HEK293 (cell line): Measurements from ENCODE around the gene TNFAIP1.
A peak's percentile ranks its signal among the peaks of the same experiment; 100 is the strongest.

Experiments used
- CTCF ChIA-PET: fragments of 350-600 bp; formaldehyde crosslinking; extraction: SDS; loops from one replicate; lab custom pipeline; 2021; ENCODE audit warnings: antibody characterized with exemption; lab: Yijun Ruan, JAX
- POLR2A ChIA-PET: fragments of 300-600 bp; formaldehyde crosslinking; extraction: SDS; loops from one replicate; lab custom pipeline; 2020; ENCODE audit warnings: antibody characterized with exemption, inconsistent platforms; lab: Yijun Ruan, JAX
- H3K27ac ChIP-seq: fragments of 200-500 bp; sonication (Bioruptor generic); 2 replicates; pipeline ENCODE4 v1.5.1; 2014; ENCODE audit warnings: low read depth, low read length, control low read depth, inconsistent platforms; ENCODE audit errors: extremely low read depth
- H3K36me3 ChIP-seq, 2 experiments: fragments of 200-500 bp in 1 of 2; sonication (Bioruptor generic) in 1 of 2; 1 replicate in 1 of 2; 2 replicates in 1 of 2; pipeline ENCODE4 v1.5.1; 2014 to 2017; ENCODE audit warnings: inconsistent platforms in 2 of 2, low read length in 2 of 2; ENCODE audit not compliant: control insufficient read depth in 2 of 2, insufficient read depth in 1 of 2
- H3K4me1 ChIP-seq: fragments of 200-500 bp; sonication (Bioruptor generic); 2 replicates; pipeline ENCODE4 v1.5.1; 2014; ENCODE audit warnings: mild to moderate bottlenecking, low read length, inconsistent platforms; ENCODE audit not compliant: control insufficient read depth, insufficient read depth
- H3K4me3 ChIP-seq: 2 replicates; pipeline ENCODE4 v1.5.1; 2011; ENCODE audit warnings: low read depth, mild to moderate bottlenecking, control low read depth, low read length, moderate library complexity
- H3K9me3 ChIP-seq: fragments of 200-500 bp; sonication (Bioruptor generic); 2 replicates; pipeline ENCODE4 v1.5.1; 2014; ENCODE audit warnings: low read depth, low read length, inconsistent platforms; ENCODE audit not compliant: control insufficient read depth, insufficient read depth
- ATF2 ChIP-seq: fragments of 450-650 bp; formaldehyde crosslinking; IDR thresholded peaks from 2 replicates; pipeline ENCODE4 v1.5.1; 2016; ENCODE audit warnings: missing biosample characterization, missing genetic modification characterization, low read depth
- FEZF1 ChIP-seq: fragments of 450-650 bp; formaldehyde crosslinking; IDR thresholded peaks from 2 replicates; pipeline ENCODE4 v1.5.1; 2016; ENCODE audit warnings: missing biosample characterization, missing genetic modification characterization
- GFI1B ChIP-seq: fragments of 450-650 bp; formaldehyde crosslinking; IDR thresholded peaks from 2 replicates; pipeline ENCODE4 v1.5.1; 2016; ENCODE audit warnings: missing biosample characterization, missing genetic modification characterization
- MYNN ChIP-seq: fragments of 450-650 bp; formaldehyde crosslinking; IDR thresholded peaks from 2 replicates; pipeline ENCODE4 v1.5.1; 2016; ENCODE audit warnings: missing biosample characterization, missing genetic modification characterization, borderline replicate concordance
- PRDM1 ChIP-seq: fragments of 450-650 bp; formaldehyde crosslinking; IDR thresholded peaks from 2 replicates; pipeline ENCODE4; 2016; ENCODE audit warnings: missing biosample characterization, missing genetic modification characterization
- SCRT1 ChIP-seq: fragments of 450-650 bp; formaldehyde crosslinking; IDR thresholded peaks from 2 replicates; pipeline ENCODE4 v1.5.1; 2016; ENCODE audit warnings: missing biosample characterization, missing genetic modification characterization, borderline replicate concordance
- TRIM28 ChIP-seq: IDR thresholded peaks from 2 replicates; pipeline ENCODE4 v1.6.1; 2011; ENCODE audit warnings: low read length, control low read depth, borderline replicate concordance
- ZBTB11 ChIP-seq: fragments of 450-650 bp; formaldehyde crosslinking; conservative IDR thresholded peaks from 2 replicates; pipeline ENCODE4 v1.5.1; 2016; ENCODE audit warnings: low read depth, missing biosample characterization, missing genetic modification characterization
- ZNF211 ChIP-seq: fragments of 450-650 bp; formaldehyde crosslinking; IDR thresholded peaks from 2 replicates; pipeline ENCODE4 v1.5.1; 2016; ENCODE audit warnings: low read depth, missing biosample characterization, missing genetic modification characterization
- ZNF24 ChIP-seq: fragments of 450-650 bp; formaldehyde crosslinking; IDR thresholded peaks from 2 replicates; pipeline ENCODE4 v1.5.1; 2016; ENCODE audit warnings: missing biosample characterization, missing genetic modification characterization
- ZNF302 ChIP-seq: fragments of 450-650 bp; formaldehyde crosslinking; IDR thresholded peaks from 2 replicates; pipeline ENCODE4 v1.5.1; 2016; ENCODE audit warnings: missing biosample characterization, missing genetic modification characterization, low read depth
- ZNF341 ChIP-seq: fragments of 450-650 bp; formaldehyde crosslinking; IDR thresholded peaks from 2 replicates; pipeline ENCODE4; 2016; ENCODE audit warnings: low read depth, missing biosample characterization, missing genetic modification characterization
- ZNF391 ChIP-seq: fragments of 450-650 bp; formaldehyde crosslinking; IDR thresholded peaks from 2 replicates; pipeline ENCODE4 v1.5.1; 2016; ENCODE audit warnings: low read depth, missing biosample characterization, missing genetic modification characterization, borderline replicate concordance
- ZNF433 ChIP-seq: fragments of 450-650 bp; formaldehyde crosslinking; IDR thresholded peaks from 2 replicates; pipeline ENCODE4 v1.5.1; 2016; ENCODE audit warnings: missing biosample characterization, missing genetic modification characterization, low read depth
- ZNF654 ChIP-seq: fragments of 450-650 bp; formaldehyde crosslinking; IDR thresholded peaks from 2 replicates; pipeline ENCODE4 v1.5.1; 2016; ENCODE audit warnings: low read depth, missing biosample characterization, missing genetic modification characterization
- ZNF791 ChIP-seq: fragments of 450-650 bp; formaldehyde crosslinking; IDR thresholded peaks from 2 replicates; pipeline ENCODE4 v1.5.1; 2016; ENCODE audit warnings: missing biosample characterization, missing genetic modification characterization
- ZNF843 ChIP-seq: fragments of 450-650 bp; formaldehyde crosslinking; IDR thresholded peaks from 2 replicates; pipeline ENCODE4 v1.5.1; 2016; ENCODE audit warnings: missing biosample characterization, missing genetic modification characterization
- TF ChIP-seq, protein P1 (sequence below): fragments of 450-650 bp; formaldehyde crosslinking; IDR thresholded peaks from 2 replicates; pipeline ENCODE4 v1.5.1; 2016; ENCODE audit warnings: missing biosample characterization, missing genetic modification characterization
- TF ChIP-seq, protein P2 (sequence below): fragments of 450-650 bp; formaldehyde crosslinking; IDR thresholded peaks from 2 replicates; pipeline ENCODE4 v1.5.1; 2017; ENCODE audit warnings: missing biosample characterization, mild to moderate bottlenecking, missing genetic modification characterization, moderate library complexity
- TF ChIP-seq, protein P3 (sequence below): fragments of 450-650 bp; formaldehyde crosslinking; IDR thresholded peaks from 2 replicates; pipeline ENCODE4 v1.5.1; 2016; ENCODE audit warnings: missing biosample characterization, missing genetic modification characterization
- TF ChIP-seq, protein P4 (sequence below): fragments of 450-650 bp; formaldehyde crosslinking; IDR thresholded peaks from 2 replicates; pipeline ENCODE4 v1.5.1; 2016; ENCODE audit warnings: missing biosample characterization, missing genetic modification characterization

Gene TNFAIP1

DNA sequence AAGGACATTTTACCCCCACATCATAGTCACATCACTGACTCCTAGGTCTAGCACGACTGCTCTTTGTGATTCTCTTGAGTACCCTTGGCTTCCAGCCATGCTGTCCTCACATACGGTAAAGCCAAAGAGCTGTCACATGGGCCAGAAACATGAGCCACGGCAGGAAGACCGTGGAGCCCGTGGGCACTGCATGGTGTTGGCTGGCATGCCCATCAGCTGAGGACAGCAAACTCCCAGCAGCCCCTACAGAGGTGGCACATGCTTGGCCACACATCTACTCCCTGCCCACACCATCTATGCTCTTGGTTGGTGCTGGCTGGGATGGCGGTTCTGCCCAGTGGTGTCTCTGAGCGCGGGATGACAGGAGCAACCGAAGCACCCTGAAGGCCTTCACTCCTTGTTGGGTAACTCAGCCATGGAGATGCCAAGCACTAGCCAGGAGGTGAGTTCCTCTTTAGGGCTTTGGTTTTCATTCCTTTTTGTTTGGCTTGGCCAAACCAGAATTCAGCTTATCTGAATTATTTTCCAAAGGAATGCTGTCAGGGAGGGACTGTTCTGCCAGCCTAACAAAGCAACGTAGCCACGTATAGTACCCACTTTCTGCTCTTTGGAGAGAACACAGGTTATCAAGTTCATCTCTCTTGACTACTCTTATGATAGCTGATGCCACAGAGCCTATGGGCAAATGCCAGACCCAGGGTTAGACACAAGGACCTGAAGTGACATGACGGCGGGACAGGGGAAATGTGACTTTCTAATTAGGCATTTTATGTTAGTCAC lies 10.0 kb downstream of the TNFAIP1 start (continued):
- TF ChIP-seq, protein P1, sequence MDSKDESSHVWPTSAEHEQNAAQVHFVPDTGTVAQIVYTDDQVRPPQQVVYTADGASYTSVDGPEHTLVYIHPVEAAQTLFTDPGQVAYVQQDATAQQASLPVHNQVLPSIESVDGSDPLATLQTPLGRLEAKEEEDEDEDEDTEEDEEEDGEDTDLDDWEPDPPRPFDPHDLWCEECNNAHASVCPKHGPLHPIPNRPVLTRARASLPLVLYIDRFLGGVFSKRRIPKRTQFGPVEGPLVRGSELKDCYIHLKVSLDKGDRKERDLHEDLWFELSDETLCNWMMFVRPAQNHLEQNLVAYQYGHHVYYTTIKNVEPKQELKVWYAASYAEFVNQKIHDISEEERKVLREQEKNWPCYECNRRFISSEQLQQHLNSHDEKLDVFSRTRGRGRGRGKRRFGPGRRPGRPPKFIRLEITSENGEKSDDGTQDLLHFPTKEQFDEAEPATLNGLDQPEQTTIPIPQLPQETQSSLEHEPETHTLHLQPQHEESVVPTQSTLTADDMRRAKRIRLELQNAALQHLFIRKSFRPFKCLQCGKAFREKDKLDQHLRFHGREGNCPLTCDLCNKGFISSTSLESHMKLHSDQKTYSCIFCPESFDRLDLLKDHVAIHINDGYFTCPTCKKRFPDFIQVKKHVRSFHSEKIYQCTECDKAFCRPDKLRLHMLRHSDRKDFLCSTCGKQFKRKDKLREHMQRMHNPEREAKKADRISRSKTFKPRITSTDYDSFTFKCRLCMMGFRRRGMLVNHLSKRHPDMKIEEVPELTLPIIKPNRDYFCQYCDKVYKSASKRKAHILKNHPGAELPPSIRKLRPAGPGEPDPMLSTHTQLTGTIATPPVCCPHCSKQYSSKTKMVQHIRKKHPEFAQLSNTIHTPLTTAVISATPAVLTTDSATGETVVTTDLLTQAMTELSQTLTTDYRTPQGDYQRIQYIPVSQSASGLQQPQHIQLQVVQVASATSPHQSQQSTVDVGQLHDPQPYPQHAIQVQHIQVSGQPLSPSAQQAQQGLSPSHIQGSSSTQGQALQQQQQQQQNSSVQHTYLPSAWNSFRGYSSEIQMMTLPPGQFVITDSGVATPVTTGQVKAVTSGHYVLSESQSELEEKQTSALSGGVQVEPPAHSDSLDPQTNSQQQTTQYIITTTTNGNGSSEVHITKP (tag by site-specific recombination) = no peak
- TF ChIP-seq, protein P2, sequence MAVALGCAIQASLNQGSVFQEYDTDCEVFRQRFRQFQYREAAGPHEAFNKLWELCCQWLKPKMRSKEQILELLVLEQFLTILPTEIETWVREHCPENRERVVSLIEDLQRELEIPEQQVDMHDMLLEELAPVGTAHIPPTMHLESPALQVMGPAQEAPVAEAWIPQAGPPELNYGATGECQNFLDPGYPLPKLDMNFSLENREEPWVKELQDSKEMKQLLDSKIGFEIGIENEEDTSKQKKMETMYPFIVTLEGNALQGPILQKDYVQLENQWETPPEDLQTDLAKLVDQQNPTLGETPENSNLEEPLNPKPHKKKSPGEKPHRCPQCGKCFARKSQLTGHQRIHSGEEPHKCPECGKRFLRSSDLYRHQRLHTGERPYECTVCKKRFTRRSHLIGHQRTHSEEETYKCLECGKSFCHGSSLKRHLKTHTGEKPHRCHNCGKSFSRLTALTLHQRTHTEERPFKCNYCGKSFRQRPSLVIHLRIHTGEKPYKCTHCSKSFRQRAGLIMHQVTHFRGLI = no peak
- TF ChIP-seq ZNF302 (tag by site-specific recombination) = no peak
- TF ChIP-seq, protein P3, sequence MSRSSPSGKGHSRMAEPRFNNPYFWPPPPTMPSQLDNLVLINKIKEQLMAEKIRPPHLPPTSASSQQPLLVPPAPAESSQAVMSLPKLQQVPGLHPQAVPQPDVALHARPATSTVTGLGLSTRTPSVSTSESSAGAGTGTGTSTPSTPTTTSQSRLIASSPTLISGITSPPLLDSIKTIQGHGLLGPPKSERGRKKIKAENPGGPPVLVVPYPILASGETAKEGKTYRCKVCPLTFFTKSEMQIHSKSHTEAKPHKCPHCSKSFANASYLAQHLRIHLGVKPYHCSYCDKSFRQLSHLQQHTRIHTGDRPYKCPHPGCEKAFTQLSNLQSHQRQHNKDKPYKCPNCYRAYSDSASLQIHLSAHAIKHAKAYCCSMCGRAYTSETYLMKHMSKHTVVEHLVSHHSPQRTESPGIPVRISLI (tag by site-specific recombination) = no peak
- no peak for TF ChIP-seq ZNF341
- TF ChIP-seq GFI1B (tag by site-specific recombination) = no peak

DNA sequence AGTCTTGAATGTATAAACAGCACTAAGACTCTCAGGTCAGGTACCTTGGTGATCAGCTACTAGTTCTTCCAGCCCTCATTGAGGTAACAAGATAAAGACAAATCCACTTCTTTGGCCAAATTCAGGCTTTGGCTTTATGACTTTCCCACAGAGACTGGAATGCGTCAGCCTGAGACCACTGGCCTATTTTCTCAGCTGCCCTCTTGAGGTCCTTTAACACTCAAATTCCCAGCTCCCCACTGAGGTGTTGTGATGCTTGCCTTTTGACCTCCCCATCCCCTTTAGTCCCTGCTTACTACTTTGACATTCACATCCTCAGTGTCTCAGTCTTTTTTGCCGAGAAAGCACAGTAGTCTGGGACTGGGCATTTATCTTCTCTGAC lies 10.6 kb downstream of the TNFAIP1 start:
- TF ChIP-seq ZNF843 (tag by site-specific recombination) (no peak), ZNF24 (tag by site-specific recombination) (no peak), ATF2 (tag by site-specific recombination) (no peak), PRDM1 (tag by site-specific recombination) (no peak), ZNF211 (tag by site-specific recombination) (no peak), ZNF791 (tag by site-specific recombination) (no peak), MYNN (tag by site-specific recombination) (no peak), FEZF1 (no peak), ZNF654 (no peak), ZBTB11 (no peak), TRIM28 (no peak), SCRT1 (no peak), ZNF391 (tag by site-specific recombination) (no peak), ZNF433 (tag by site-specific recombination) (no peak)
- TF ChIP-seq, protein P4, sequence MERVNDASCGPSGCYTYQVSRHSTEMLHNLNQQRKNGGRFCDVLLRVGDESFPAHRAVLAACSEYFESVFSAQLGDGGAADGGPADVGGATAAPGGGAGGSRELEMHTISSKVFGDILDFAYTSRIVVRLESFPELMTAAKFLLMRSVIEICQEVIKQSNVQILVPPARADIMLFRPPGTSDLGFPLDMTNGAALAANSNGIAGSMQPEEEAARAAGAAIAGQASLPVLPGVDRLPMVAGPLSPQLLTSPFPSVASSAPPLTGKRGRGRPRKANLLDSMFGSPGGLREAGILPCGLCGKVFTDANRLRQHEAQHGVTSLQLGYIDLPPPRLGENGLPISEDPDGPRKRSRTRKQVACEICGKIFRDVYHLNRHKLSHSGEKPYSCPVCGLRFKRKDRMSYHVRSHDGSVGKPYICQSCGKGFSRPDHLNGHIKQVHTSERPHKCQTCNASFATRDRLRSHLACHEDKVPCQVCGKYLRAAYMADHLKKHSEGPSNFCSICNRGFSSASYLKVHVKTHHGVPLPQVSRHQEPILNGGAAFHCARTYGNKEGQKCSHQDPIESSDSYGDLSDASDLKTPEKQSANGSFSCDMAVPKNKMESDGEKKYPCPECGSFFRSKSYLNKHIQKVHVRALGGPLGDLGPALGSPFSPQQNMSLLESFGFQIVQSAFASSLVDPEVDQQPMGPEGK (tag by site-specific recombination) = no peak
- ChIA-PET CTCF (interaction anchor here (0.6 to 1.8 kb wide), 6 partner anchors 10 to 116 kb away, joined by 3 to 7 read pairs (median 5); partner anchors contain the start of genes IFT20, POLDIP2, TNFAIP1 and VTN), POLR2A (interaction anchor here (0.6 to 5.9 kb wide), 4 partner anchors 8 to 15 kb away, joined by 3 to 53 read pairs (median 17); partner anchors contain the start of genes IFT20, POLDIP2 and TNFAIP1)
- 0 out of 2 replicates have a peak overlapping the region, but pooled peaks have one; percentile 22 for H3K27ac ChIP-seq
- no peaks in the 10 kb centered on the region for H3K9me3 ChIP-seq
- no peak overlapping the region for H3K4me3 ChIP-seq
- no peaks in the 10 kb centered on the region for H3K4me1 ChIP-seq
- H3K36me3 ChIP-seq = peaks cover 47 to 100% of the 10 kb centered on the region in 2 experiments
